ENCODE results near the gene SLC2A4.

- TF ChIP-seq, protein P1, sequence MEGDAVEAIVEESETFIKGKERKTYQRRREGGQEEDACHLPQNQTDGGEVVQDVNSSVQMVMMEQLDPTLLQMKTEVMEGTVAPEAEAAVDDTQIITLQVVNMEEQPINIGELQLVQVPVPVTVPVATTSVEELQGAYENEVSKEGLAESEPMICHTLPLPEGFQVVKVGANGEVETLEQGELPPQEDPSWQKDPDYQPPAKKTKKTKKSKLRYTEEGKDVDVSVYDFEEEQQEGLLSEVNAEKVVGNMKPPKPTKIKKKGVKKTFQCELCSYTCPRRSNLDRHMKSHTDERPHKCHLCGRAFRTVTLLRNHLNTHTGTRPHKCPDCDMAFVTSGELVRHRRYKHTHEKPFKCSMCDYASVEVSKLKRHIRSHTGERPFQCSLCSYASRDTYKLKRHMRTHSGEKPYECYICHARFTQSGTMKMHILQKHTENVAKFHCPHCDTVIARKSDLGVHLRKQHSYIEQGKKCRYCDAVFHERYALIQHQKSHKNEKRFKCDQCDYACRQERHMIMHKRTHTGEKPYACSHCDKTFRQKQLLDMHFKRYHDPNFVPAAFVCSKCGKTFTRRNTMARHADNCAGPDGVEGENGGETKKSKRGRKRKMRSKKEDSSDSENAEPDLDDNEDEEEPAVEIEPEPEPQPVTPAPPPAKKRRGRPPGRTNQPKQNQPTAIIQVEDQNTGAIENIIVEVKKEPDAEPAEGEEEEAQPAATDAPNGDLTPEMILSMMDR (IDR thresholded peaks at IDR 0.05; ENCODE audit: insufficient read depth, low read length): no peak
- TF ChIP-seq POLR2AphosphoS5 (IDR thresholded peaks at IDR 0.05; ENCODE audit: low read depth): no peak
- TF ChIP-seq GABPA (IDR thresholded peaks at IDR 0.05; ENCODE audit: low read depth): no peak
These were observed 27.0 kb upstream of the SLC2A4 start for GRCh38 chr17:7254511-7254910.

All from HL-60 (cell line).